Naive B cell (primary cell): Measurements from ENCODE around the gene ATL3. TPM values are rescaled to one million over a fixed set of nuclear protein-coding genes. Genes with fewer than 3 reads are reported as not detected.
"Not testable (repeated sequence)": the region's sequence is repeated elsewhere in the genome, so short reads cannot be mapped to it uniquely, and the experiment has no call there.

ENCODE experiments used
- ATAC-seq, 2 donors: fragments of 150-1000 bp; cut with Tn5 transposase; 2 replicates each; pipeline ENCODE4 v1.10.0; 2021; ENCODE audit warnings: low read depth in 2 of 2, mild to moderate bottlenecking in 2 of 2, moderate library complexity in 2 of 2
- DNase-seq: peaks from one replicate; pipeline ENCODE4 v3.0.0; 2022
- H3K27ac Mint-ChIP-seq, 6 donors: one replicate each; pipeline ENCODE4 v1.8.0; 2020 to 2022; ENCODE audit warnings: mild to moderate bottlenecking in 6 of 6, mixed read lengths in 6 of 6, moderate library complexity in 5 of 6, inconsistent platforms in 2 of 6
- H3K27me3 Mint-ChIP-seq, 3 donors: one replicate each; pipeline ENCODE4 v1.8.0; 2021 to 2022; ENCODE audit warnings: mixed read lengths in 3 of 3, mild to moderate bottlenecking in 1 of 3
- H3K36me3 Mint-ChIP-seq, 2 donors: one replicate each; pipeline ENCODE4 v1.8.0; 2020 to 2022; ENCODE audit warnings: mixed read lengths in 2 of 2, inconsistent platforms in 1 of 2, mild to moderate bottlenecking in 1 of 2
- H3K4me1 Mint-ChIP-seq, 3 donors: one replicate each; pipeline ENCODE4 v1.8.0; 2020 to 2022; ENCODE audit warnings: mixed read lengths in 3 of 3, inconsistent platforms in 1 of 3, mild to moderate bottlenecking in 1 of 3, moderate library complexity in 1 of 3
- H3K4me3 Mint-ChIP-seq, 8 donors: one replicate each; pipeline ENCODE4 v1.8.0; 2020 to 2022; ENCODE audit warnings: mild to moderate bottlenecking in 8 of 8, mixed read lengths in 8 of 8, moderate library complexity in 8 of 8, inconsistent platforms in 2 of 8
- H3K9me3 Mint-ChIP-seq, 7 donors: one replicate each; pipeline ENCODE4 v1.8.0; 2020 to 2022; ENCODE audit warnings: mixed read lengths in 7 of 7, mild to moderate bottlenecking in 5 of 7, inconsistent platforms in 2 of 7, moderate library complexity in 1 of 7
- polyA plus RNA-seq, 6 donors: library from polyadenylated mRNA; unstranded; fragments of 300-500 nt; fragmentation: Illumina TruSeq; gene quantifications; one replicate each; pipeline ENCODE4 v1.2.3, GENCODE V29; 2021; ENCODE audit warnings: low read depth in 6 of 6

Gene ATL3
- polyA plus RNA-seq, 6 donors from 2014 or later, result 15.9 to 22.4 (median 20.8) TPM

DNA sequence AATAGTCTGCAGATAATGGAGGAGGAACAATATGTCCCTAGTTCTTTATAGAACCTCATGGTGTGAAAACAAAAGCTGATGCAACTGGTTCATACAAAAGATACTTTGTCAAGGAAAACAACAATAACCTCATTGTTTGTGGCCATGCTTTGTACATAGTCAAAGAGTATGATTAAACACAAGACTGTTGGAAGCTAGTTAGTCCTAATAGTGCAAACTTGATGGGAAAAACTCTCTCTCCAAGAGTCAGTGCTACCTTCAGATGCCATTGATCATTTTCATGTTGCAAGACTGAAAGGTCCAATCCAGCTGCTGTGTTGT, 87.9 kb downstream of the ATL3 start:
- Mint-ChIP-seq H3K9me3 (peaks cover 10 to 37% (median 22%) of the 10 kb centered on the region in 7 donors), H3K27ac (no peak overlapping the region), H3K4me1 (peaks cover 0 to 8% (median 0%) of the 10 kb centered on the region in 3 donors), H3K36me3 (peaks cover 0 to 13% of the 10 kb centered on the region in 2 donors), H3K4me3 (no peak overlapping the region), H3K27me3 (peaks cover 1 to 20% (median 10%) of the 10 kb centered on the region in 3 donors)
- DNase-seq, result no peak
- ATAC-seq, result no peak

DNA sequence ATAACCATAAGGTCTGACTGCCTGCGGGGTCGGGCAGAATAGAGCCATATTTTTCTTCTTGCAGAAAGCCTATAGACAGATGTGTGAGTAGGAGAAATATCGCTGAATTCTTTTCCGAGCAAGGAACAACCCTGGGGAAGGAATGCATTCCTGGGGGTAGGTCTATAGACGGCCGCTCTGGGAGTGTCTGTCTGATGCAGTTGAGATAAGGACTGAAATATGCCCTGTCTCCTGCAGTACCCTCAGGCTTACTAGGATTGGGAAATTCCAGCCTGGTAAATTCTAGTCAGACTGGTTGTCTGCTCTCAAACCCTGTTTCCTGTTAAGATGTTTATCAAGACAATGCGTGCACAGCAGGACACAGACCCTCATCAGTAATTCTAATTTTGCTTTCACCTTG, 90.0 kb downstream of the ATL3 start:
- H3K27ac Mint-ChIP-seq, DNase-seq, ATAC-seq, H3K4me1 Mint-ChIP-seq, H3K4me3 Mint-ChIP-seq: not testable (repeated sequence)
- H3K36me3 Mint-ChIP-seq, result peaks cover 0 to 13% of the 10 kb centered on the region in 2 donors
- peaks cover 13 to 34% (median 23%) of the 10 kb centered on the region in 7 donors for H3K9me3 Mint-ChIP-seq
- H3K27me3 Mint-ChIP-seq, result peaks cover 0 to 14% (median 4%) of the 10 kb centered on the region in 3 donors

DNA sequence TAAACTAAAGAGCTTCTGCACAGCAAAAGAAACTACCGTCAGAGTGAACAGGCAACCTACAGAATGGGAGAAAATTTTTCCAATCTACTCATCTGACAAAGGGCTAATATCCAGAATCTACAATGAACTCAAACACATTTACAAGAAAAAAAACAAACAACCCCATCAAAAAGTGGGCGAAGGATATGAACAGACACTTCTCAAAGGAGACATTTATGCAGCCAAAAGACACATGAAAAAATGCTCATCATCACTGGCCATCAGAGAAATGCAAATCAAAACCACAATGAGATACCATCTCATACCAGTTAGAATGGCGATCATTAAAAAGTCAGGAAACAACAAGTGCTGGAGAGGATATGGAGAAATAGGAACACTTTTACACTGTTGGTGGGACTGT, 92.3 kb downstream of the ATL3 start:
- Mint-ChIP-seq H3K36me3 (peaks cover 0 to 13% of the 10 kb centered on the region in 2 donors), H3K4me1 (peaks cover 10 to 26% (median 16%) of the 10 kb centered on the region in 3 donors), H3K27me3 (peaks cover 0 to 14% (median 4%) of the 10 kb centered on the region in 3 donors), H3K9me3 (peaks cover 13 to 34% (median 23%) of the 10 kb centered on the region in 7 donors)
- DNase-seq, H3K4me3 Mint-ChIP-seq, ATAC-seq, H3K27ac Mint-ChIP-seq: not testable (repeated sequence)

DNA sequence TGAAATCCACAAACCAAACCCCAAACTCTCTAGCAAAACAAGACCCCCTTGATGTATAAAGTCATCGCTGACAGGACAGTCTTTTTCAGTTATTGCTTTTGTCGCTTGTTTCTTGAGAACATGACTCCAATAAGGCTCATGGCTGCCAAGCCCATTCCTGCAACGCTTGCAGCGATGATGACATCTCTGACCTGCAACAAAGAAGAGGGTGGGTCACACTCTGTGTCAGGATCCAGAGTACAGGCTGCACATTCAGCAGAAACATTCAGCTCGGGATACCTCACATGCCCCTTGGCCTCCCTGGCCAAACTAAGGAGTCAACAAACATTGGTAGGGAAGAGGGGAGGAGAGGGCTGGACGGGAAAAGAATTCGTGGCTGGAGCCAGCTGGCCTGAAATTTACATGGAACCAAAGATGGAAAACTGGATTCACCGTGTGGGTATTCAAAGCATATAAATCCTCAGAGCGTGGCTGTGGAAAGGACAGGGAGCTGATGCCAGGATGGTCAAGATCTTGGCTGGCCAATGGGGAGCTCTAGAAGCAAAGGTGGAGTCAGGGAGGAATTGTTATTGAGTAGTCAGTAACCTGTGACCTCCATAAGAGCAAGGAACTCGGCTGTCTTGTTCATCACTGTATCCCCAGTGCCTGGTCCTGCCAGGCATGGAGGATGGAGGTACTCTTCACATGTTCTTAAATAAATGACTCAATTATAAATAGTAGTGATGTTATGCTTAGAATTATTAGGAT, 96.1 kb downstream of the ATL3 start:
- ATAC-seq, result no peak

More for the DNA sequence above, 96.1 kb downstream of the ATL3 start:
- H3K4me1 Mint-ChIP-seq, result peaks cover 35 to 41% (median 41%) of the 10 kb centered on the region in 3 donors
- no peaks in the 10 kb centered on the region for H3K36me3 Mint-ChIP-seq
- H3K9me3 Mint-ChIP-seq, result peaks cover 1 to 12% (median 4%) of the 10 kb centered on the region in 7 donors
- peak overlapping the region in 5 of 6 donors; percentile 49 to 95 (median 93) for H3K27ac Mint-ChIP-seq
- H3K4me3 Mint-ChIP-seq, result peak overlapping the region; percentile 63 to 90 (median 80)
- H3K27me3 Mint-ChIP-seq, result peaks cover 0 to 5% (median 0%) of the 10 kb centered on the region in 3 donors
- DNase-seq, result no peak

Other genes with a start within 250 kb of the ATL3 start
- not detected for gene PLAAT5, start 180.2 kb downstream of the ATL3 start, polyA plus RNA-seq
- 1 to 10 TPM in 1 of 6 donors, under 1 TPM in 3, not detected in 2; 0.17 to 1.2 (median 0.34) TPM for gene LGALS12, start 165.3 kb downstream of the ATL3 start, polyA plus RNA-seq
- 10 to 100 TPM; 31.7 to 72.1 (median 42.2) TPM for gene PLAAT4, start 134.6 kb downstream of the ATL3 start, polyA plus RNA-seq
- not detected for gene PLAAT2, start 108.0 kb downstream of the ATL3 start, polyA plus RNA-seq
- gene PLAAT3, start 56.9 kb downstream of the ATL3 start, polyA plus RNA-seq, result under 1 TPM in 3 of 6 donors, not detected in 3; 0.21 to 0.40 (median 0.38) TPM
- gene RTN3, start 10.1 kb upstream of the ATL3 start, polyA plus RNA-seq, result 10 to 100 TPM; 20.6 to 59.8 (median 27.8) TPM
- gene ZFTA, start 97.4 kb upstream of the ATL3 start, polyA plus RNA-seq, result under 1 TPM in 5 of 6 donors, not detected in 1; 0.09 to 0.44 (median 0.23) TPM
- gene SPINDOC, start 142.1 kb upstream of the ATL3 start, polyA plus RNA-seq, result under 1 TPM; 0.24 to 0.78 (median 0.60) TPM
- 10 to 100 TPM; 31.0 to 66.8 (median 42.9) TPM for gene MARK2, start 167.7 kb upstream of the ATL3 start, polyA plus RNA-seq
- gene RCOR2, start 245.8 kb upstream of the ATL3 start, polyA plus RNA-seq, result not detected